Ureter (tissue), 1 donor: ENCODE data around the gene PXYLP1. TPM values are rescaled to one million over a fixed set of nuclear protein-coding genes. Genes with fewer than 3 reads are reported as not detected.
A peak's percentile ranks its signal among the peaks of the same experiment; 100 is the strongest.

Experiments used
- DNase-seq: peaks from one replicate; pipeline ENCODE4 v3.0.0-alpha.2; 2020; ENCODE audit warnings: low spot score
- total RNA-seq: library from RNA; stranded (reverse); gene quantifications from one replicate; pipeline ENCODE4 v1.2.4, GENCODE V29; 2023
- donor health status: DM: yes; HTN: yes; CAD: no.

PXYLP1 gene
- total RNA-seq, 1 donor from 2014 or later, result 26.3 TPM

DNA sequence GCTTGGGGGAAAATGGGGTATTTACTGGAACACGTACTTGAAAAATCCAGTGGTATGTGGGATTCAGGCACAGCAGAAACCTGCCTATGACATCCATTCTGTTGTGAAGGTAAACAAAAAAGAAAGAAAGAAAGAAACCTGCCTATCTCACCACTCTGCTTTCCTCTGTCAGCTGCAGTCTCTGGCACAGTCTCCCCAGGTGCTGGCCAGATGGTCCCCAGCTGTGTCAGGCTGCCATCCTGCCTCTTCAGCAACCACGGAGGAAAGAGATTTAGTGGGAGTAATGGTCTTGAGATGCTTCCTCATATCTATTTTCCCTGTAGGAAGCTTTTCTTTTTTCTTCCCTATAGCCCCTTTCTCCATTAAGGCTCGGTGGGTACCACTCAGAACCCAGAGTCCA is 2.5 kb upstream of the PXYLP1 start:
- DNase-seq, result no peak

DNA sequence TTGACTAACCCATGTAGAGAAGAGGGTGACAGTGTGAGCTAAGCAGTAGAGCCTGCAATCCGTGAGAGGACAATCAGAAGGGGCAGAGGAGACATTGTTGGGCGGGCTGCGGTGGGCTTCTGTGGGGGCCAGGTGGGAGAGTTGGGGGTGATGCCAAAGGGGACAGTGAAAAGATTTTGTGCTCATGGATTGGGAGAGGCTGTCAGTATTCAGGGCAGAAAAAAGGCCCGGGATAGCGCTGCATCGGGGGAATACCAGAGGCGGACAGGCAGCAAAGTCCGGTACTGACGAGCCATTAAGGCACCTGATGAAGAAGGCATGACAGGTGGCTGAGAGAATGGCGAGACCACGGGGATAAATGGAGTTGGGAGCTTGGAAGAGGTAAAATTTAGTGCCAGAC is 1.3 kb upstream of the PXYLP1 start:
- DNase-seq, result no peak

DNA sequence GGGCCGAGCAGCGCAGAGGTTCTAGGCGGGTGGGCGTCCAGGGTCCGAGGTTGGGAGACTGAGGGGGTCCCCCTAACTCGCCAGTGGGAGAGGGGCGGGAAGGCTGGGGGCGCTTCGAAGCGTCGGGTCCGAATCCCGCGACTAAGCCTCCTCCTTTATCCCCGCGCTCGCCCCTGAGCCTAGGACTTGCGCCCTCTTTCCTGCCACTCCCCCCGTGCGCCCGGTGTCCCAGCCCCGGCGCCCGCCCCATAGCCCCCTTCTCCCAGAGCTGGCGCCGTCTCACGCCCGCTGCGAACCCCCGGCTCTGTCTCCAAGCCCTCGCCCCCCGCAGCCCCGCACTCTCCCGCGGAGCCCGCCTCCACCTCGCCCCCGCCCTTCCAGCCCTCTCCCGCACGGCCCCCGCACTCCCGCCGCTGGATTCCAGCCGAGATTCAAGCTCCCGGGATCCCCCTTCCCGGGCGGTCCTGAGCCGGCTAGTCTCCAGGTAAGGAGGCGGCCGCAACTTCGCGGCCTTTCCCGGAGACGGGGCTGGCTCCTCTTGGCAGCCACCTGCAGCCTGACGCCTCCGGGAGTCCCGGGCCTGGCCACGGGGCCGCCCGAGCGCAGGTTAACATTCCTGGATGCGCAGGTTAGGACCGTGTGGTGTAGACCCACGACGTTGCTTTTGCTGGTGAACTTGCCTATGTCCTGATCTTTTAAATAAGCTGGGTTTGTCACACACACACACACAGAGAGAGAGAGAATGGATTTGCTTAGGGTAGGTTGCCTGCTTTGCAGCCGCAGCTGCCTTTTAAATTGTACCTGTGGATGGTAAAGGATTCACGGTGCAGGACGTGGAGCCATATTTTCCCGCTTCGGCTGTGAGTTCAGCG is 563 bp downstream of the PXYLP1 start:
- no peak for DNase-seq

DNA sequence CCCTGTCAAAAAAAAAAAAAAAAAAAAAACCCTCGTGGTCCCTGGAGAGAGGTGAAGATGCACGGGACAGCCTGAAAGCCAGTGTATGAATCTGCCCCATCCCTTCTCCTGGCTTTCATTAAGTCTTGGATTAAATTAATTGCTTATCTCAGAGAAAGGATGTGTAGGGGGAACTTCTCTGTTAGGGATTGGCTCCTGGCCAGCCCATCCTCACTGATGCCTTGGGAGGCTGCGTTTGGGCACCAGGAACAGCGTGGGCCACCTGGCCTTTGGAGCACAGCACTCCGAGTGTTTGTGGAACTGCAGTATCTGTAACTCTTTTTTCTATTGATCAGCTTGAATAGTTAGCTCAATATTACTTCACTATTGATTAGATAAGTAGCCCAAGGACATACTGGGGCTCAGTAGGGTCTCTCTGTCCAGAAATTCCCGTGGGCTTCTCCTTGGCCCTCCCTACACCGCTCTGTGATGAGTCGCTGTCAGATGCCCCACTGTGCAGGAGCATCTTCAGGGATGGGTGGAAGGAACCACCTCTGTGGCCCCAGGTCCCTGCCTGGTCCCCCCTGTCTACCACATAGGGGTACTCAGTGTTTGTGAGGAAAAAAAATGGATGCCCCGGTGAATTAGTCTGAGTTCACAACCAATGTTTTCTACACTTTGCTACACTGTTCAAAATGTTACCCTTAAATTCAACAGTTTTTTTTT is 2.0 kb downstream of the PXYLP1 start:
- no peak for DNase-seq

DNA sequence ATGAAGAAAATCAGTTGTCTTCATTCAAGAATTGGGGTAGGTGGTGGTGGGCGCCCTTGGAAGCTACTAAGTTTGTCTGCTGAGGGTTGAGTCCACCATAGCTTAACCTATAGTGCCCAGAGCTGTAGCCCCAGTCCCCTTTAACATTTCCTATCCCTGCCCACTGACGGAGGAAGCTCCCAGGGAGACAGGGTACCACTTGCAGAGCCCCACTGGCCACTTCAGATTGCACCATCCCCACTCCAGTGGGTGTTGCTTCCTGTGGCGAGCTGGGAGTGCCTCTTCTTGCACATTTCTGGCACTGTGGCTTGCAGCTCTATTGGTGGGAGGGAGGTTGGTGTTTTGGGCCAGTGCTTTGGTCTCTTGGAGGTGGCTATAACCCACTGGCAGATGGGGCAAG is 2.7 kb downstream of the PXYLP1 start:
- no peak for DNase-seq

DNA sequence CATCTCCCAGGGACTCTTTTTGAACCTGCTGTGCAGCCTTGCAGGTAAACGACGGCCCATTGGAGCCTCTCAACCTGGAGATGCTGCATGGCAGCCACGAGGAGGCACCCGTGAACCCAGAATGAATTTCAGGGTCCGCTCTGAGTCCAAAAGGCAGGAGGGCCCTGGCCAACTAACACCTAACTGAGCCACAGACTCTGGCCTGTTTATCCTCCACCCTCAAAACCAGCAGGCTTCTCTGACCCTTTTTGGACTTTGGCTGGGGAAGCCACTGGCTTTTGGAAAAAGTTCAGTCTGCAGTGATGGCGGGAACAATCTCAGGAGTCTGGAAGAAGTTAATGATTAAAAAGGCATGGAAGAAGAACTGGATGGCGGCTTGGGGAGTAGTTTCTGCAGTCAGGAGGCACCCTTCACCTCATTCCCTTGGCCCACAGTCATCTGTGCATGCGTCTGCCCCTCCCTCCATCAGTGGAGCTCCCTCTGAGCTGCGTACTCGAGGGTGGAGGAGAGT is 4.1 kb downstream of the PXYLP1 start:
- no peak for DNase-seq

DNA sequence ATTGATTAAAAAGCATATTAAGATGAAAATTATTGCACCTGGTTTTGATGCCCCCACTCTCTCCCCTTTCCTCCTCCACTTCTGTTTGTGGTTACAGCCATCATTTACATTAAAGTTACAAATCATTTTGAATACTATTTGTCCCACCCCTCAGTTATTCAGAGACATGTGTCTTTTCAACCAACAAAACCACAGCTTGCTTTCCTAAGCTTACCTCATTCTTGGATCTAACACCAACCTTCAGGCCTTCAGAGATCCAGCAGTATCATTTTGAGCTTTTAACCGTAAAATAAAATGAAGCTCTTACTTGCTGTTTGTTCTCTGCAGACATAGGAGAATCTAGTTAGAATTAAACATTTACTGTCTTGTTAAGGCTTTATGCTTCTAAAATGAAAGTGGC is 4.7 kb downstream of the PXYLP1 start:
- DNase-seq, result no peak

DNA sequence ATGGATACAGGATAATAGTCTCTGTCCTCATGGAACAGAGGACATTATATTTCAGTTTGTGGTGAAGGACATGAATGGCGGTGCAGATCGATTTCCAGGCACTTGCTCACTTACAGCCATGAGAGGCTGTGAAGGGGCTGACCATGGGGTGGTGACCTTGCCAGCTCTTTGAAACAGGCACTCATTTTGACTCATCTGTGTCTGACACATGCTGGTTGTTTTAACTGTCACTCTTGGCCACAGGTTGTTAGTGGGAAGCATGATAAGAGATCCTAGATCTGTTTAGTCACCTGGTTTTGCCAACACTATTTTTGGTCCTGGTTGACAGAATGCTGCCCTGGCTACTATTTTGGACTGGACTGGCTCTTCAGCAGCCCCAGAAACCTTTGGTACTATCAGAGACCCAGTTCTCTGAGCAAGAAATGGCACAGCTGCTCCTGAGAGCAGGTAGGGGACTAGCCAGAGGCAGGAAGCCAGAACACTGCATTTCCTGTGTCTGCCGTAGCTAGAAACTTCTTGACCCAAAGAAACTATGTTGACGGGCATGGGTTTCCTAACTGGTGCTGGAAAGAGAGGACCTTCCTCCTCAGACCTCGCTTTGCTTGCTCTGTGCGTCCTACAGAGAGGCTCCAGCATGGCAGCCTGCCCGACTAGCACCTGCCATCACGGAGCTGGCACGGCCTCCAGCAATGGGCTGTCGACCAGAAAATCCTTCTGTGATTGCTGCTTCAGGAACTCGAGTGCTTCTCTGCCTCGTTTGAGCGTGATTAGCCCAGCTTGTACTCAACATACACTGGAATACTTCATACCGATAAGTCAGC is 6.3 kb downstream of the PXYLP1 start:
- no peak for DNase-seq

DNA sequence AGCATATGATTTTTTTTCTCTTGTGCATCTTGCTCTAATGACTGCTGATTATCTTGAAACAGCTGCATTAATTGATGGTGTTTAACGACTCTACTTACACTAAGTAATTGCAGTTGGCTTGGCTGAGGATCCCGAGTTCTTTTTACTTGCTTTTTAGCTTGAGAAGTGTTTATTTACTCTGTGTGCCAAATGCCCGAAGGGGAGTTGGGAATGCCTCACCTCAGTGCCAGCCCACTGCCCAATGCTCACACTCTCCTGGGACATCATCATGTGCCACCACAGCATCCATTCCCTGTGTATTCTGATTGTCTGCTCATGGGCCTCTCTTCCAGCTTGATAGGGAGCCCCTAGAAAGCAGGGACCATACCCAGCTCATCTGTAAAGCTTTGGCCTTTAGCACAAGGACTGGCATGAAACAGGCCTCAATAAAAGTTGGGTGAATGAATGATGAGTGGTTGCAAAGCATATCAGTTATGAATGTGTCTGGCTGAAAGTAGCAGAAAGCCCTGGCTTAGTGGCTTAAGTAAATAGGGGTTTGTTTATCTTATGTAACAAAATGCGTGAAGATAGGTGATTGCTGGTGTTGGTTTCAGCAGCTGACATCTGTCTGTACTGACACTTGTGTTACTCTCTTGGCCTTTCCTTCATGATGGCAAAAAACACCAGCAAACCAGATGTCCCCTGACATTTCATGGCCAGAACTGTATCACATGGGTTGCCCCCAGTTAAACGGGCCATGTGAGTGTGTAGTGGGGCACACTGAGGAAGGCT is 8.1 kb downstream of the PXYLP1 start:
- DNase-seq, result no peak

DNA sequence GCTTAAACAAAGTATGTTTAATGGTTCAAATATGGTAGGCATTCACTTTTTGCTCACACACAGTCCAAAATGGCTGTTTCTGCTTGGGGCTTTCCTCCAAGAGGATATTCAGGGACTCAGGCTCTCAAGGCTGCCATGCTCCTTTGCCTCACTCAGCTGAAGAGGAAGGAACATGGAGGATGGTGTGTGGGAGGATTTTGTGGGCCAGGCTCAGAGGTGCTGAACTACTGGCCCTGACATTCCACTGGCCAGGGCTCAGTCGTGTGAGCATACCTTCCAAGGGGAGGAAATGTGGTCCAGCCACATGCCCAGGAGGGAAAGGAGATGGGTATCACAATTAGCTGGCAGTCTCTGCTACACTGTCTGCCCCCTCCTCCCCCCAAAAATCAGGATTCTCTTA is 8.7 kb downstream of the PXYLP1 start:
- DNase-seq, result no peak

DNA sequence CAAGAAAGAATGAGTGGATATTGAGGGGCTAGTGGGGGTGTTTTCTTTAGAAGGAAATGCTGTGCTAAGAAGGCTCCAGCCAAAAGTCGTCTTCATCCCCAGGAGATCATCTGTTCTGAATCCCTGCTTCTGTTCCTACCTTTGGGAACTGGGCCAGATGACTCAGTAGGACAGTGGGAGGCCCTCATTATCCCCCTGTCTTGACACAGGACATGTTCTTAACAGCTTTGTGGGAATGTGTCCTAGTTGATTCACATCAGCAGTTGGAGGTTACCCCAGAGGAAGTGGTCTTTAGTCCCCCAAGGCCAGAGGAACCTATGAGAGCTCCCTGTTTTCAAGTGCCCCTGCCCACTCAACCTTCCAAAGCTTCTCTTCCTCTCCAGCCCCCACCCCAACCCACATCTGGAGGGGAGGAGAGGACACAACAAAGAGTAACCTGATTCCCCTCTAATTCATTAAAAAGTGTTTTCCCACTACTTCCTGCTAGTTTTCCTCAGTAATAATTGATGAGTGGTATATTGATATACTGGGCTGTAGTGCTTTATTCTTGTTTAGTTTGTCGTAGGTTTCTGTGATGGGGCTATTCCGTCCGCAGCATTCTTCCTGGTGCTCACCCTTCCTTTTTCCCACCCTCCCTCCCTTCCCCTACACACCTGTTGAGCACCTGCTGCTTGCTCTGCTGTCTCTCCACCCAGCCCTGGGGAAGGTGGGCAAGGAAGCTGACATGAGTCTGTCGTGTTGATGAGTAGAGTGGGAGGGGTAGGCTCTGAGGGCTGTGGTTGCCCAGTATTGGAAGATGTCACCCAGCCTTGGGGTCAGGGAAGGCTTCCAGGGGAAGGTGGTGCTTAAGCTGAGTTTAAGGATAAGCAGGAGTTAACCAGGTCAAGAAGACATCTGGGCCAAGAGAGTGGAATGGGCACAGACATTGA is 9.3 kb downstream of the PXYLP1 start:
- no peak for DNase-seq

DNA sequence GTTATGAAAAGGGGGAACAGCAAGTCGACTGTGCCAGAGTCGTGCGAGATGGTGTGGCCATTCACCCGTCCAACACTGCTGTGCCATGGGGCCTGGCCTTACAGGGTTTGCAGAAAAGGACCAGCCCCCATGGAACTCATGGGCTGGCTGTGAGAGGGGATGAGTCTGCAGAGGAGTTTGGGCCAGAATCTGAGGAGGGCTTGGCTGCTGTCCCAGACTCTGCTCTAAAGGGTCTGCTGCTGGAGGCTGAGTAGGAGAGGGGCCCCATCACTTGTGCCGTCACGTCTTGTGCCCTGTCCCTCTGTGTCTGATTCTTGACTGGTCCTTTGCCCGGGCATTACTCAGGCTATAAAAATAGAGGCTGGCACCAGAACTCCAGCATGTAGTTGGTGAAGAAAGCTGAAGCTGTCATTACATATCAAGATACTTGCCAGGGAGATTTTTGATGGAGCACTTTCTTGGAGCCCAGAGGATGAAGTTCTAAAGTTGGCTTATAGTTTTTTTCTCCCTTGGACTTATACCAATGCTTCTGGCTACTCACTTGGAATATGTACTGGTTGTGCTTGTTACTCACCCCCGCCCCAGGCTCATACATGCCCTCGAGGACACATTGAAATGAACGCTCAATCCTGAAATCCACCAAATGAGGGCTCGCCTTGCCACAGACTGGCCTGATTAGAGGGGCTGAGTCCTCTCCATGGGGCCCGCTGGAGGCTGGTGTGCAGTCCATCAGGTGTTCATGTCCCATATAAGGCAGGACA is 10.2 kb downstream of the PXYLP1 start:
- no peak for DNase-seq

DNA sequence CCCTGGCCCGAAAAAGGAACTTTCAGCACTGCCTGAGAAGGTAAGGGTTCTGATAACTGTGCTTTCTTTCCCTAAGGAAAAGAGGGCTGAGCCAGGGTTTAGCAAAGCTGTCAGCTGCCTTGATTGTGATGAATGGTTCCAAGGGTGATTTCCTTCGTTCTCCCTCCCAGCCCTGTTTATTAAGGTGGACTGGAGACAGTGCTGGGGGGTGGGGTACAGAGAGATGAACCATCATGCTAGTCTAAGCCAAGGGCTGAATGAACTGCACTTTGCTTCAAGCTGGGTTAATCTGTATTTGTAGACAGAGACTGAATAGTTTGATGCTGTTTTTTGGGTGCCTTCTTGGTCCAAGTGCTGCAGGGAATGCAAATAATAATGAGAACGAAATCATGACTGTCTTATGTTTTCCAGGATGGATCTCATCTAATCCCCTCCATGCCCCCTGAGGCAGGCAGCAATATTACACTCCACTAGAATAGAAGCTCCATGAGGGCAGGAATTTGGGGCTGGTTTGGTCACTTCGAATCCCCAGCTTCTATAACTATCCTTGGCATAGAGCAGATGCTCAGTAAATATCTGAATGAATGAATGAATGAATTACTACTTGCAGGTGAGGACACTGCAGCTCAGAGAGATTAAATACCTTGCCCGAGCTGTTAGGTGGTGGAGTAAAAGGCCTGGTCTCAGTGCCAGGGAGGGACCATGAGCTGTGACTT is 10.9 kb downstream of the PXYLP1 start:
- DNase-seq, result no peak

DNA sequence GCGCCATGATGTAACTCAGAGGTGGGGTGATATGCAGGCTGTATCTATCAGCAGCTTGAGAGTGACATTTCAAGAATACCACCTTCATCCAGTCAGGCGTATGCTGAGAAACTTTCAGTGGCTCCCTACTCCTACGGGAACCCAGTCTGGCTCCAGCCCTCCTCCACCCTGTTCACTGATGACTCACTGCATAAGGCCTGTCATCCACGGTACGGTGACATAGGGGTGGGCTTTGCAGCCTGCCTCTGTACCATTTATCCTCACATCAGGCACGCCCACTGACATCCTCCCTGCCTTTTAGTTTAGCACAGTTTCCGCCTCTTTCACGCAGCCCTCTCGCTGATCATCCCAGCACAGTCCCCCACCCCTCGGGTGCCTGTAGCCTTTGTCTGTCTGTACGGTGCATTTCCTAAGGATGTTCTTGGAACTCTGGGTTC is 11.7 kb downstream of the PXYLP1 start:
- no peak for DNase-seq

DNA sequence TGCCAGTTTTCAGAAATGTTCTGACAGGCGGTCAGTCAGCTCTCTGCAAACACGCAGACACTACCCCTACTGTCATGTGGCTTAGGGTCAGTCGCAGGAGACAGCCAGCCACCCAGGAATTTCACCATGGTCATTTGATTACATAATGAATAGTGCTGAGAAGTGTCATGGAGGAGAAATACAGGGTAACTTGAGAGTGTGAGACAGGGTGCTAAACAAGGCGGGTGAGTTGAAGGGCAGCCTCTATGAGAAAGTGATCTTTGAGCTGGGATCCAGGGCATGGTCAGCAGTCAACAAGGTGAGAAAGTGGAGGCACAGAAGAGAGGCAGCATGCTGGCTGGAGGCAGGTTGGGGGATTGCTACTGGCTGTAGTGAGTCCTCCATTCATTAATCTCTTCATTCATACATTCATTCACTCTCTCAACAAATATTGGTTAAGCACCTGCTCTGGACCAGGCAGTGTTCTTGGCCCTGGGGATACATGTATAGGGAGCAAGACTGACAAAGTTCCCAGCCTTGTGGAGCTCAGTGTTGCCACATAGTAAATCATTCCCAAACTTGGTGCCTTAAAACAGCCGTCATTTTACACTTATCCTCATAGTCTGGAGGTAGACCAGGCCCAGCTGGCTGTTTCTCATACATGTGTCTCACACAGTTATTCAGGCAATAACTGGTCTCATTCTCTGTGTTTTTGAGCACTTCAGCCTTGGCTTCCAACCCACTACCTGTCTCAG is 14.8 kb downstream of the PXYLP1 start:
- peak; percentile 23 for DNase-seq

DNA sequence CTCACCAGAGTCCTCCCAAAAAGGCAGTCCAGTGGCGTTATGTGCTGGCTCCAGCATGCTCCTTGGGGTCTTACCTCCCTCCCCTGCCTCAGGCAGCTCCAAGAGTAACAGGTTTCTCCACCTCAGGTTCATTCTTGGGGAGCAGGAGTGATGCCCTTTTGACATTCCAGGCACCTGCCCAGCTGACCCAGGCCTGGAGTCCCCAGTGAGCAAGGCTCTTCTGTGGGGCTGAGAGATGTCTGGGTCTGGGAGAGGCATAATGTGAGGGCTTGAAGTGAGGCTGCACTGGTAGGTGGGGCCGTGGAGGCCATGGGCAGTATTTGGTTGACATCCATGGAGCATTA is 15.3 kb downstream of the PXYLP1 start:
- DNase-seq, result peak; percentile 27

DNA sequence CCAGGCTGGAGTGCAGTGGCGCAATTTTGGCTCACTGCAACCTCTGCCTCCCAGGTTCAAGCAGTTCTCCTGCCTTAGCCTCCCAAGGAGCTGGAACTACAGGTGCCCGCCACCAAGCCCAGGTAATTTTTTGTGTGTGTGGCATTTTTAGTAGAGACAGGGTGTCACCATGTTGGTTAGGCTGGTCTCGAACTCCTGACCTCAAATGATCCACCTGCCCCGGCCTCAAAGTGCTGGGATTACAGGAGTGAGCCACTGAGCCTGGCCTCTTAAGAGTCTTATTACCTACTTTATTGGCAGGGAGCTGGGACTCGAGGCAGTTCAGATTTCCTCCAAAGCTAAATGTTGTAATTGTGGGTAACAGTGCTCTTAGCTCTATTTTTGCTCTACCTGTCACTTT is 16.4 kb downstream of the PXYLP1 start:
- DNase-seq, result peak; percentile 34

DNA sequence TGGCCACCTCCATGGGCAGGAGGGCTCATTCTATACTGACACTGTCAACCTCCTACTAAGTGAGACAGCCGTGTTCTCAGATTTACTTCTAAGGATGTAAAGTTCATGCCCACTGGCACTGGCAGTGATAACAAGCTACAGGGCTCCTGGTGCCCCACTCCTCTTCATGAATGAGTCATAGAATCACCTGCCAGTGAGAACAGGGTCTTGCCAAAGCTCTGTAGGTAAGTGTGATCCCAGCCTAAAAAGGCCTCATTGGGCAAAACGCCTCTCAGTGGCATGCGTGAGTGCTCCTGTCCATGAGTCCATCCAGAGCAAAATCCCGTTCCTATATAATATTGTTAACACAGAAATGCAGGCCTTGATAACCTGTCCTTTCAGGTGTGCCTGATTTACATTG is 17.4 kb downstream of the PXYLP1 start:
- DNase-seq, result no peak
